Common myeloid progenitor, CD34-positive (primary cell): Measurements from ENCODE around the gene MLF2.

Experiments
- CTCF ChIA-PET: fragments of 350-600 bp; sonication (Branson Sonifier 250); formaldehyde crosslinking; loops from one replicate; lab custom pipeline; 2021; ENCODE audit warnings: antibody characterized with exemption; lab: Charles Lee
- POLR2A ChIA-PET: fragments of 350-600 bp; sonication (Branson Sonifier 250); formaldehyde crosslinking; loops from one replicate; lab custom pipeline; 2021; ENCODE audit warnings: antibody characterized with exemption; lab: Charles Lee
- DNase-seq, 3 donors: peaks; one replicate each; pipeline versions ENCODE4 v3.0.0 to v3.0.0-alpha.2; 2013
- H3K27ac ChIP-seq, 2 experiments: 1 replicate in 1 of 2; 2 replicates in 1 of 2; pipeline ENCODE4 v1.7.0; 2013; ENCODE audit warnings: inconsistent platforms in 2 of 2, low read length in 2 of 2, mild to moderate bottlenecking in 2 of 2, low read depth in 1 of 2, moderate library complexity in 1 of 2; ENCODE audit not compliant: severe bottlenecking in 2 of 2, insufficient read depth in 1 of 2, poor library complexity in 1 of 2
- H3K27me3 ChIP-seq, 5 experiments: replicated peaks in 2 of 5; 1 replicate in 3 of 5; 2 replicates in 2 of 5; pipeline versions ENCODE4 v1.6.1 to v1.7.0; 2013; ENCODE audit warnings: low read length in 4 of 5, mild to moderate bottlenecking in 2 of 5, moderate library complexity in 2 of 5, inconsistent platforms in 1 of 5; ENCODE audit not compliant: insufficient read depth in 5 of 5, control insufficient read depth in 4 of 5
- H3K36me3 ChIP-seq, 4 experiments: 1 replicate in 2 of 4; 2 replicates in 2 of 4; pipeline versions ENCODE4 v1.6.1 to v1.7.0; 2013; ENCODE audit warnings: low read length in 3 of 4, control low read depth in 1 of 4, mild to moderate bottlenecking in 1 of 4; ENCODE audit not compliant: control insufficient read depth in 4 of 4, insufficient read depth in 4 of 4
- H3K4me1 ChIP-seq, 4 experiments: 1 replicate in 3 of 4; 2 replicates in 1 of 4; pipeline versions ENCODE4 v1.6.1 to v1.7.1; 2013; ENCODE audit warnings: low read length in 3 of 4, mild to moderate bottlenecking in 3 of 4, control low read depth in 1 of 4, inconsistent platforms in 1 of 4, moderate library complexity in 1 of 4; ENCODE audit not compliant: control insufficient read depth in 4 of 4, insufficient read depth in 4 of 4; ENCODE audit errors: control extremely low read depth in 1 of 4
- H3K4me3 ChIP-seq, 7 experiments: 1 replicate in 4 of 7; 2 replicates in 3 of 7; pipeline versions ENCODE4 v1.5.1 to v1.7.0; 2013; ENCODE audit warnings: mild to moderate bottlenecking in 7 of 7, low read length in 6 of 7, moderate library complexity in 6 of 7, inconsistent platforms in 2 of 7, low read depth in 2 of 7, control low read depth in 1 of 7; ENCODE audit not compliant: insufficient read depth in 4 of 7, control insufficient read depth in 1 of 7; ENCODE audit errors: extremely low read depth in 1 of 7
- H3K9me3 ChIP-seq, 5 experiments: 1 replicate in 4 of 5; 2 replicates in 1 of 5; pipeline versions ENCODE4 v1.6.1 to v1.7.1; 2013; ENCODE audit warnings: low read length in 4 of 5, mild to moderate bottlenecking in 2 of 5, inconsistent platforms in 1 of 5, low read depth in 1 of 5, moderate library complexity in 1 of 5; ENCODE audit not compliant: control insufficient read depth in 4 of 5, insufficient read depth in 2 of 5; ENCODE audit errors: control extremely low read depth in 1 of 5
- WGBS: methylation state at CpG from one replicate; pipeline ENCODE4 v1.1.5; 2013; ENCODE audit not compliant: insufficient coverage; 5-methylcytosine and 5-hydroxymethylcytosine counted together

MLF2 gene

DNA sequence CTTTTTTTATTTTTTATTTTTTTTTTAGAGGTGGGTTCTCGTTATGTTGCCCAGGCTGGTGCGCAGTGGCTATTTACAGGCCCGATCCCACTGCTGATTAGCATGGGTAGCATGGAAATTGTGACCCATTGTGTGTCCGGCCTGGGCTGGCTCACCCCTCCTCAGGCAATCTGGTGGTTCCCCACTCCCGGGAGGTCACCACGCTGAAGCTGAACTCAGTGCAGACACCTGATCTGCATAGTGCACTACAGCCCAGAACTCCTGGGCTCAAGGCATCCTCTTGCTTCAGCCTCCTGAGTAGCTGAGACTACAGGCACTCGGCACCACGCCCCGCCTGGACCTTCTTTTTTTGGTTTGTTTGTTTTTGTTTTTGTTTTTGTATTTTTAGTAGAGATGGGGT lies 30.9 kb upstream of the MLF2 start:
- H3K4me1 ChIP-seq = peaks cover 2 to 28% (median 18%) of the 10 kb centered on the region in 4 experiments
- CTCF ChIA-PET = interaction anchor here (0.7 to 5.3 kb wide), 8 partner anchors 10 to 52 kb away, joined by 3 to 38 read pairs (median 6); partner anchors contain the start of genes GPR162, MLF2 and P3H3

DNA sequence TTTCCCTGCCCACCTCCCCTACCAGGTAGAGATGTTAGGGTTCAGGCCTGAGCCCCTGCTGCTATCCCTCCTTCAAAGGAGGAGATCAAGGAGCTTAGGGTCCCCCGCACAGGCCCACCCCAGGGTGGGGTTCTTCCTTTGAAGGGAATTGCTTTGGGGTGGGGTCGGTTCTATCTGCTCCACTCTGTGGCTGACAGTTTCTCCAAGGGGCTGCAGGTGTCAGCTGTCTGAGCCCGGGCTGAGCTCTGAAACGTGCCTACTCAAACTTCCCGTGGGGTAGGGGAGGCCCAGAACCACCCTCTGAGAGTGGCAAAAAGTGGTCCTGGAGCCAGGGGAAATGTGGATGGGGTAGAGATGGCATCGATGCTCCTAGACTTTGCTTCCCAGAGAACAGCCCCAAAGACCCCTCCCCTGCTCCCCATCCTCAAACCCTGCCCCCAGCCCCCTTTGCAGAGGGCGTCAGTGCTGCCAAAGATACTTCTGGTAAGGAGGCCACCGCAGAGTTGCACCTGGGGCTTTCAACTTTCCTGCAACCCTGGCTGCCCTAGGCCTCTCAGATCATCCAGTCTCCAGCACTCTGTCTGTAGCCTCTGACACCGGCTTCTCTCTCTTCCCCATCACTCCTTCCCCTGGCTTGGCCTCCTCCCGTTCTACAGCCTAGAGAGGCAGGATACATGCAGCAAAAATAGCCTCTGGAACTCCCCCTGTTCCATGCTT lies 30.1 kb upstream of the MLF2 start:
- H3K27ac ChIP-seq = no peak overlapping the region
- no peaks in the 10 kb centered on the region for H3K9me3 ChIP-seq
- H3K4me1 ChIP-seq = peaks cover 2 to 32% (median 24%) of the 10 kb centered on the region in 4 experiments
- ChIA-PET POLR2A (interaction anchor here (0.6 kb wide), 1 partner anchor 86 kb away, joined by 3 read pairs; no protein-coding TSS in a partner anchor), CTCF (interaction anchor here (1.0 to 5.3 kb wide), 8 partner anchors 10 to 162 kb away, joined by 3 to 38 read pairs (median 13); partner anchors contain the start of genes GPR162 and MLF2)
- H3K4me3 ChIP-seq = no peak overlapping the region
- no peaks in the 10 kb centered on the region for H3K27me3 ChIP-seq
- no peak for DNase-seq
- WGBS = 87% methylated on average over 8 of the region's 10 CpGs
- no peaks in the 10 kb centered on the region for H3K36me3 ChIP-seq

More for the DNA sequence above, 30.9 kb upstream of the MLF2 start:
- 96% methylated on average over 7 of the region's 9 CpGs for WGBS
- no peak for DNase-seq
- Histone ChIP-seq H3K9me3 (no peaks in the 10 kb centered on the region), H3K4me3 (no peak overlapping the region), H3K27me3 (no peaks in the 10 kb centered on the region), H3K36me3 (no peaks in the 10 kb centered on the region), H3K27ac (no peak overlapping the region)
- POLR2A ChIA-PET = no interaction called here

DNA sequence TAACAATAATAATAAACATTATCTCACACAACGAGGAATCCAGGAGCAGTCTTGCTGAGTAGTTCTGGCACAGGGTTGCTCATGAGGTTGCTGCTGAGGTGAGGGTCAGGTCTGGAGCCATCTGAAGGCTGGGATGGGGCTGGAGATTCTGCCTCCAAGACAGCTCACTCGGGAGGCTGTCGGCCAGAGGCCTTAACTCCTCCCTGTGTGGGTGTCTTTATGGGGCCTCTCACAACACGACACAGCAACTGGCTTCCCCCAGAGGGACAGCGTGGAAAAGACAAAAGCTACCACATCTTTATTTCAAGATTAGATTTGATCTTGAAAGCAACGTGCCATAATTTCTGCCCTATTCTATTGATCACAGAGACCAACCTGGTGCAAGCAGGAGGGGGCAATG lies 29.2 kb upstream of the MLF2 start:
- H3K27me3 ChIP-seq = peaks cover 0 to 3% (median 0%) of the 10 kb centered on the region in 5 experiments
- WGBS = 100% methylated on average over 3 of the region's 6 CpGs
- ChIA-PET POLR2A (no interaction called here), CTCF (interaction anchor here (1.2 to 5.3 kb wide), 10 partner anchors 9 to 161 kb away, joined by 3 to 38 read pairs (median 8); partner anchors contain the start of genes GPR162 and MLF2)
- no peaks in the 10 kb centered on the region for H3K9me3 ChIP-seq
- H3K4me3 ChIP-seq = no peak overlapping the region
- H3K4me1 ChIP-seq = peaks cover 2 to 33% (median 25%) of the 10 kb centered on the region in 4 experiments
- H3K27ac ChIP-seq = no peak overlapping the region
- no peak for DNase-seq
- peaks cover 0 to 4% (median 0%) of the 10 kb centered on the region in 4 experiments for H3K36me3 ChIP-seq

DNA sequence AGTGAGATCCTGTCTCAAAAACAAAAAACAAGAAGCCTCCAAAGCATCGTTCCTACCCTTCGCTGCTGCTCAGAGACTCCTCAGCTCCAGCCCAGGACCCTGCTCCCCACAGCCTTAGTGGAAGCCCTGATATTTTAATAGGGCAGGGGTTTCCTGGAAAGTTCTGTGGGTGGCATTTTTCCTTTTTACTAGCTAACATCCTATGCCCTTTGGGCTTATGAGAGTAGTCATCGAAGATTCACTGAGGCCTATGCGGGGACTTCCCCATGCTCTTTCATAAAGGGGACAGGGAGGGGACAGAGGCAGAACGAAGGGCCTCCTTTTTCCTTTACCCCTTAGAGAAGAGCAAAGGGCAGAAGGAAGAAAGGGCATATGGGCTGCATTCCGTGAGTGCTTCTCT lies 27.6 kb upstream of the MLF2 start:
- POLR2A ChIA-PET = no interaction called here
- Histone ChIP-seq H3K4me1 (peaks cover 0 to 24% (median 21%) of the 10 kb centered on the region in 4 experiments), H3K4me3 (no peak overlapping the region), H3K27me3 (peaks cover 0 to 6% (median 0%) of the 10 kb centered on the region in 5 experiments), H3K36me3 (peaks cover 0 to 16% (median under 1%) of the 10 kb centered on the region in 4 experiments), H3K27ac (no peak overlapping the region), H3K9me3 (no peaks in the 10 kb centered on the region)
- DNase-seq = no peak
- 100% methylated on average over 2 of the region's 6 CpGs for WGBS
- CTCF ChIA-PET = interaction anchor here (0.8 to 5.3 kb wide), 15 partner anchors 9 to 229 kb away, joined by 3 to 38 read pairs (median 5); partner anchors contain the start of genes GPR162, LAG3, MLF2 and P3H3

DNA sequence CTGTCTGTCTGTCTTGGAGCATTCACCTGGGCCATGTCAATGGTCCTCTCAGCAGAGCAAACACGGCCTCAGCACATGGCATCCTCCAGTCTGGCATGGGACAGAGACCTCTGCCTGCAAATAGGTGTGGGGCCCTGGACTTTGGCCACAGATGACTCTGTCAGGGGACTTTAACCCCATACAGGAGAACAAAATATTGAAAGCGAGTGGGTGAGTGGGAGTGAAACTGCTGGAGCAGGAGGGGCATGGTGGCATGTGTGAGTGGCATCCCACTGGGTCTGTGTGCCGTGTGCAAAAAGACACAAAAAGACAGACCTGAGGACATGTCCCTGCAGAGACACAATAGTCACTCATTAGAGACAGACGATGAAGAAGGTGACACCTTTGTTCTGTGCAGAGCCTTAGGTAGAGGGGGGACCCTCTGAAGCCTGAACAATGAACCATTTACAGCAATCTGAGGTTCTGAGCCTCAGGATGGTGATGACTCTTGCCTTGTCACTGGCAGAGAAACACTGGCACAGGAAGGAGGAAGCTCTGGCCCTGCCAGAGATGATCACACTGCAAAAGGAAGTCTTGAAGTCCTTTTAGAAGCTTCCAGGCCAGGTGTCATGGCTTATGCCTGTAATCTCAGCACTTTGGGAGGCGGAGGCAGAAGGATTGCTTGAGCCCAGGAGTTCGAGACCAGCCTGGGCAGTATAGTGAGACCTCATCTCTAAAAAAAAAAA lies 26.9 kb upstream of the MLF2 start:
- POLR2A ChIA-PET = no interaction called here
- Histone ChIP-seq H3K36me3 (peaks cover 0 to 22% (median 3%) of the 10 kb centered on the region in 4 experiments), H3K4me3 (no peak overlapping the region), H3K27me3 (peaks cover 0 to 9% (median 0%) of the 10 kb centered on the region in 5 experiments), H3K27ac (no peak overlapping the region), H3K4me1 (peaks cover 0 to 24% (median 20%) of the 10 kb centered on the region in 4 experiments), H3K9me3 (no peaks in the 10 kb centered on the region)
- 95% methylated on average over 6 of the region's 6 CpGs for WGBS
- CTCF ChIA-PET = interaction anchor here (0.6 to 15.2 kb wide), 17 partner anchors 8 to 55 kb away, joined by 3 to 237 read pairs (median 5); partner anchors contain the start of genes CD4, GPR162, LAG3 and MLF2
- no peak for DNase-seq

DNA sequence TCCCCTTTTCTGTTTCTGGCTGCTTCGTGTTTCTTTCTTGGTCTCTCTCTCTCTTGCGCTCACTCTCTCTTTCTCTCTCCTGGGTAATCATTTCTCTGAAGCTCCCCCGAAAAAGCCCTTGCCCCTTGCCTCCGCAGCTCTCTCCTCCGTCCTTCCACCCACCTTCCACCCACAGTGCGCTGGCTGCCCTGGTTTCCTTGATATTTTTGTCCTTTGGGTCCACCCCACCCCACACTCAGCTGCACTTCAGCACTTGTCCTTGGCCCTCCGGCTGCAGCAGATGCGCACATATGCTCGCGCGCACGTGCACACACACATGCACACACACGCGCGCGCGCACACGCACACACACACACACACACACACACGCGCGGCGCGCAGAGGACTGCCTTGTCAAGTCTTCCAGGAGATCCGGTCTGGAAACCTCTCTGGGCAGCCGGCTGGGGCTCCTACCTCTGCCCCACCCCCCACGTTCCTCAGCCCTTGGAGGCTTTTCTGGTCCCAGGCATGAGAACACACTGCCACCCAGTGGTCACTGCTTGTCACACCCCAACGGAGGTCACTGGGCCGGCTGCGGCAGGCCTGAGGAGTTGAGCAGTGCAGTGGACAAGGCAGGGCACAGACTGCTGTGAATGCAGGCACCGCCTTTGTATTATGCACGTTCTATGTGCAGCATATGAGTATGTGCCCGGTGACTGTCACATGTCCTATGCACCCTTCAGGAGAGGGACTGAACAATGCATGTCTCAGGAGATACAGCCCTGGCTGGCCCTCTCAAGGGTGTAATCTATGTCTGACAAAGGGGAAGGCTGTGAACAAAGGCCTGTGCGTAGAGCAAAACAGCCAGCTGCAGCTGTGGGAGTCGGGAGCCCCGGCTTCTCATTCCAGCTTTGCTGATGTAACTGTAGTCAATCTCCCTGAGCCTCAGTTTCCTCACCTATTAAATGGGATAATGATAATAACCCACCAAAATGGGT lies 25.9 kb upstream of the MLF2 start:
- peaks cover 0 to 26% (median 3%) of the 10 kb centered on the region in 4 experiments for H3K36me3 ChIP-seq
- no peak overlapping the region for H3K27ac ChIP-seq
- H3K27me3 ChIP-seq = peaks cover 0 to 13% (median 0%) of the 10 kb centered on the region in 5 experiments
- peak overlapping the region; percentile 5 to 70 (median 62) for H3K4me3 ChIP-seq
- ChIA-PET CTCF (interaction anchor here (0.6 to 15.2 kb wide), 23 partner anchors 8 to 208 kb away, joined by 3 to 237 read pairs (median 4); partner anchors contain the start of genes CD4, GPR162, MLF2 and PTMS), POLR2A (interaction anchor here (0.8 to 1.0 kb wide), 2 partner anchors 25 to 33 kb away, joined by 3 to 4 read pairs; partner anchors contain the start of gene MLF2)
- H3K9me3 ChIP-seq = no peaks in the 10 kb centered on the region
- under 1% methylated on average over 12 of the region's 35 CpGs for WGBS
- H3K4me1 ChIP-seq = peaks cover 0 to 28% (median 19%) of the 10 kb centered on the region in 4 experiments
- peak; percentile 86 to 93 (median 90) for DNase-seq
